GM18526 (cell line): ENCODE data around the gene C22orf31.

Source experiments
- POLR2A ChIP-seq: IDR thresholded peaks from 3 replicates; pipeline ENCODE4 v1.6.1; 2011; ENCODE audit not compliant: insufficient read length; ENCODE audit errors: extremely low read depth

C22orf31 gene

DNA sequence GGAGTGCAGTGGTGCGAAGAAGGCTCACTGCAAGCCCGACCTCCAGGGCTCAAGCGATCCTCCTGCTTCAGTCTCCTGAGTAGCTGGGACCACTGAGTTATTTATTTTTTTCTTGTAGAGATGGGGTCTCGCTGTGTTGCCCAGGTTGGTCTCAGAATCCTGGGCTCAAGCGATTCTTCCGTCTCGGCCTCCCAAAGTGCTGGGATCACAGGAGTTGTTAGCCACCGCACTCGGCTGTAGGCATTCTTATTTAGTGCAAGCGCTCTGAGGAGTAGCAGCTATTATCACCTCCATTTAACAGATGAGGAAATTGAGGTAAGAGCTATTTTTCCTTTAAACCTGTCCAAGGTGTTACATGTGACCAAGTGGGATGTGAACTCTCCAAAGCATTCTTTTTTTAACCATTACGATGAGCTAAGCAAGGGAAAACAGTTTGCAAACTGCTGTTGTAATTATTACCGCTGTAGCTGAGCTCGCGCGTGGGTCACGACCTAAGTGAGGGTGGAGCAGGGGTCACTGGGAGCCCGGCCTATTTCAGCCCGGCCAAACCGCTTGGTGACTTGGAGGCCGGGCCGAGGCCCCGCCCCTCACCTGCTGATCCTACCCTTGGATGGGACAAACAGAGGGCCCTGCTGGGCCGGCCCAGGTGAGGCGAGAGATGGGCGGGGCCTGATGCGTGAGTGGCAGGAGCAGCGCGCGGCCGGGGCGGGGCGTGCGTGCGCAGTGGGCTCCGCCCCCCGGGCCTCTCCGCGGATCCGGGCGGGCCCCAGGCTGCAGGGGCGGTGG lies 10.8 kb upstream of the C22orf31 start:
- no peak for TF ChIP-seq POLR2A

DNA sequence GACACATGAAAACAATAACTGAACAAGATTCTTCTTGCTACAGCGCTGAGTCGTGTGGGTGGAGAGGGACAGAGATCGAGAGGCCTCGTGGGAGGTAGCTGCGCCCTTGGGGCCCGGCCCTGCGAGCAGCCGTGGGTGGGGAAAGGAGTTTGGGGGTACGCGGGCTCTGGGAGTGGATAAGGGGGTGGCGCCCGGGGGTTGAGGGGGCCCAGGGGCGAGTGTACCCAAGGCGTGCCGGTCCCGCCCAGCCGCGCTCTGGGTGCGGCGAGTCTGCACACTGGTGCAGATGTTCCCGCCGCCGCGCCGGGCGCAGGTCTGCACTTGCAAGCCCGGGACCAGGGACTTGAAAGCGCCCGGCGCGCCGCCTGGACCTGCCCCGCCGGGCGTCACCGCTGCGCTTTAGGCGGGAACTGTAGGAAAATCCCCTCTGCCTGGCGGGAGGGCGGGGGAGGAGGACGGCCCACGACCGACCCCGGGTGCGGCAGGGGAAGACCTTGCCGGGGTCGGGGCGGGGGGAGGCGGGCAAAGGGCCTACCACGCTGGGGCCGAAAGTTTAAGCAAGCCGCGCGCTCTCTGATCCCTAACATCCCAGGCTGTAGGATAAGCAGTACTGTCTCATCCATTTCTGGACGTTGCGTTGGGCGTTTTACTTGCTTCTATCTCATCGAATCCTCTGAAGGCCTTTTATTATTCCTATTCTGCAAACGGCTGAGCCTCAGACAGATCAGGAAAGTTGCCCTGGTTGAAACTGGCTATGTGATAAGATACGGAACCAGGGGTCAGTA lies 9.8 kb upstream of the C22orf31 start:
- no peak for TF ChIP-seq POLR2A

DNA sequence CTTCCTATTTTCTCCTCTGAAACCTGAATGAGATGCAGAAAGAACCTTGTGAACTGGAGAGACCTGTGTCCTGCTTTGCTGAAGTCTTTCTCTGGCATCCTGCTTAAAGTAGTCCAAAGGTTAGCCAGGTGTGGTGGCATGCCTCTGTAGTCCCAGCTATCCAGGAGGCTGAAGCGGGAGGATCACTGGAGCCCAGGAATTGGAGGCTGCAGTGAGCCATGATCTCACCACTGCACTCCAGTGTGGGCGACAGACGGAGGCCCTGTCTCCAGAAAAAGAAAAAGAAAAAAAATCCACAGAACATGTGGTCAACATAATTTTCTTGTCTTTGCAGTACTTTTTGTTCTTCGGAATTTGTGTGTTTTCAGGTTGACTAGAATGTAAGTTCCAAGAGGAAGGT lies 8.9 kb upstream of the C22orf31 start:
- TF ChIP-seq POLR2A = no peak

DNA sequence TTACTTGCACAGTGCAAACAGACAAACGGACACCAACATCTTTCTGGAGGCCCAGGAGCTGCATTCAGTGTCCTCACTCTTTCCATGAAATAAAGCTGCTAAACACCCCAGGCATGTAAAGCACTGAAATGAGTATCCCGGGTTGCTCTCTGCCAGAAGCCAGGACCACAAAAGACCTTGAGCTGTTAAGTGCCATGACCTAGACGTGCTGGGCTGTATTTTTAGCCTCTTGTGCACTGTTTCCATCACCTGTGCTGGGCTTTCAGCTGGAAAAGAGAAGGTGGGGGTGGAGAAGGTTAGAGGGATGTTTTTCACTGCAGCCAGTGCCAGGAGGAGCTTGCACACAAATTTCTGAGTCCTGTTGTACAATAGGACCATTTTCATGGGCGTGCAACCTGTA lies 7.8 kb upstream of the C22orf31 start:
- no peak for TF ChIP-seq POLR2A

DNA sequence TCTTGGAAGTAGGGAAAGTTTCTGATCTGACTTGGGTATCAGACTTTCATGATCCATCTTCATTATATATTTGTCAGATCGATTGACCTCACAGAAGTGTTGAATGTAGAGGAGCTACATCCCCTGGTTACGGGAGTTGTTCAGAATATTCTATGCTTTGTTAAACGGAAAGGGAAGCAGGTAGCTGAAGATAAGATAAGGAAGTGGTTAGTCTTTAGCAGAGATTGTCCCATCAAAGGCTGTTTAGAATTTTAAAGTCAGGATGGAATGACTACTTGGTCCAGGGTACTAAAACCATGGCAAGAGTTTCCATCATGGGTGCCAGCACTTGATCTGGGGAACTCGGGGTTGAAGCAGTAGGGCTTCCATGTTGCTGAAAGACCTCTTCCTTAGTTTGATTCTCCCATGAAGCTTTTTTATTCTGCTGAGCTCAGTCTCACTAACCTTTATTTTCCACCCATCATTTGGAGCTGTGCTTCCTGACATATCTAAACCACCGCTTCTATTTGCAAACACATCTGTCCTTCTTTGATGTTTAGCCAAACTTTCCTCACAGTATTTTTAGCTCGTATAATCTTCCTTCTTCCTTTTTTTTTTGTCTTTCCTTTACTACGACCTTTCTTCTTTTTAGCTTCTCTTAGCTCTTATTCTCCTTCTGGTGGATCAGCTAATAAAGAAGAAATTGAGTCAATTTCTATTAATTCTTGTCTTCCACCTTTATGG lies 4.0 kb upstream of the C22orf31 start:
- no peak for TF ChIP-seq POLR2A

GRCh38 chr22:29062286-29062821 lies 723 bp upstream of the C22orf31 start:
- no peak for TF ChIP-seq POLR2A

GRCh38 chr22:29060931-29061330 lies 700 bp downstream of the C22orf31 start:
- no peak for TF ChIP-seq POLR2A

GRCh38 chr22:29060251-29060869 lies 1.3 kb downstream of the C22orf31 start:
- TF ChIP-seq POLR2A = no peak

DNA sequence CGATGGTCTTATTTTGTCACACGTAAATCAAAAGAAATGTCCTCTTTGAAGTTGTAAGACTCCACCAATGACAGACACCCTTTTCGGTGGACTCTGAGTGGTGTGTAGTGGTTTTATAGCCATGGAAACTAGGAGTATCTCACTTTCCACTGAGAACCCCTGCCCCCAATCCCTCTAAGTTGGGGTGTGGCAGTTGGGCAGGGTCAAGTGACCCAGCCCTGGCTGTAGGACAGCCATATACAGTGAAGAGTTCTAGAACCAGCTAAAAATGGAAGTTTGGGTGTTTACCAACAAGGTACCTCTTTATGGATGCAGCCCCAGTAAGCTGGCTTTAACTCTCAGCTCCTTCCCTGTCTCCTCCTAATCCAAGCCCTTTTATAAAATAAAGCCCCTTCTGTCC lies 5.2 kb downstream of the C22orf31 start:
- no peak for TF ChIP-seq POLR2A

GRCh38 chr22:29055192-29055830 lies 6.3 kb downstream of the C22orf31 start:
- TF ChIP-seq POLR2A = no peak

GRCh38 chr22:29054251-29054767 lies 7.3 kb downstream of the C22orf31 start:
- no peak for TF ChIP-seq POLR2A

DNA sequence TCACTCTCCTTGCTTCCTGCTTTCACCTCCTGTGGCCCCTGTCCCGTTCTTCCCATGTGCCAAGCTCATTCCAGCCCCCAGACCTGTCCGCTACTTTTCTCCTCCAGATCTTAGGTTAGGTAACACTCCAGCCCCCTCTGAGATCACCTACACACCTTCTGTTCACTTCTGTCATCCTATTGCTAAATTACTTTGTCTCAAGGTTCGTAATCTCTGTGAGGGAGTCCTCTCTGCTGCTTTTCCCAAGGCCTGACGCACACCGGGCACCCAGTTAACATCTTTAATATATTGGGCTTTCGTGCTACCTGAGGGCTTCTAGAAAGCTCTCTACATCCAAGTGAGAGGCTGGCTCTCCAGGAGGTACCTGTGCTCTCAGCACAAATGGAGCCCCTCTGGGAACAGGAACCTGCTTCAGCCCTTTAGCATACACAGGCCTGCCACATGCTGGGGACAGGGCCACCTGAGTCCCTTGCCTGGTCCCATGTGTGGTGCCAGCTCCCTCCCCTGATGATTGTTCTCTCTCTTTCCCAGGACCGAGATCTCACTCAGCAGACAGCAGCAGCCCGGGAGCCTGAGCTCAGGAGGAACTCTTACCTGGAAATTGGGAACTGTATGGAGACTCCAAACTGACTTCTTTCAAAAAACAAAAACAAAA lies 8.5 kb downstream of the C22orf31 start:
- no peak for TF ChIP-seq POLR2A

DNA sequence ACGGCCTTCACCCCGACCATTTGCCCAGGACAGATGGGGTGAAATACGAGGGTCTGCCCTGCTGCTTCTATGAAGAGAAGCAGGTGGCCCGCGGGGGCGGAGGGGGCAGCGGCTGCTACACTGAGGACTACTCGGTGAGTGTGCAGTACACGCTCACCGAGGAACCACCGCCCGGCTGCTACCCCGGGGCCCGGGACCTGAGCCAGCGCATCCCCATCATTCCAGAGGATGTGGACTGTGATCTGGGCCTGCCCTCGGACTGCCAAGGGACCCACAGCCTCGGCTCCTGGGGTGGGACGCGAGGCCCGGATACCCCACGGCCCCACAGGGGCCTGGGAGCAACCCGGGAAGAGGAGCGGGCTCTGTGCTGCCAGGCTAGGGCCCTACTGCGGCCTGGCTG lies 11.2 kb downstream of the C22orf31 start:
- no peak for TF ChIP-seq POLR2A

DNA sequence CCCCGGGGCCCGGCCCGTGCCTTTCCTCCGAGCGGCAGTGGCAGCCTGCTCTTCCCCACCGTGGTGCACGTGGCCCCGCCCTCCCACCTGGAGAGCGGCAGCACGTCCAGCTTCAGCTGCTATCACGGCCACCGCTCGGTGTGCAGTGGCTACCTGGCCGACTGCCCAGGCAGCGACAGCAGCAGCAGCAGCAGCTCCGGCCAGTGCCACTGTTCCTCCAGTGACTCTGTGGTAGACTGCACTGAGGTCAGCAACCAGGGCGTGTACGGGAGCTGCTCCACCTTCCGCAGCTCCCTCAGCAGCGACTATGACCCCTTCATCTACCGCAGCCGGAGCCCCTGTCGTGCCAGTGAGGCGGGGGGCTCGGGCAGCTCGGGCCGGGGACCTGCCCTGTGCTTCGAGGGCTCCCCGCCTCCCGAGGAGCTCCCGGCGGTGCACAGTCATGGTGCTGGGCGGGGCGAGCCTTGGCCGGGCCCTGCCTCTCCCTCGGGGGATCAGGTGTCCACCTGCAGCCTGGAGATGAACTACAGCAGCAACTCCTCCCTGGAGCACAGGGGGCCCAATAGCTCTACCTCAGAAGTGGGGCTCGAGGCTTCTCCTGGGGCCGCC lies 11.9 kb downstream of the C22orf31 start:
- no peak for TF ChIP-seq POLR2A
